NCI-H2107 (cell line): ENCODE results near the gene CLIC1.

Source experiments
- DNase-seq: peaks from one replicate; lab custom pipeline; 2025; lab: John Stamatoyannopoulos, UW

CLIC1 gene

DNA sequence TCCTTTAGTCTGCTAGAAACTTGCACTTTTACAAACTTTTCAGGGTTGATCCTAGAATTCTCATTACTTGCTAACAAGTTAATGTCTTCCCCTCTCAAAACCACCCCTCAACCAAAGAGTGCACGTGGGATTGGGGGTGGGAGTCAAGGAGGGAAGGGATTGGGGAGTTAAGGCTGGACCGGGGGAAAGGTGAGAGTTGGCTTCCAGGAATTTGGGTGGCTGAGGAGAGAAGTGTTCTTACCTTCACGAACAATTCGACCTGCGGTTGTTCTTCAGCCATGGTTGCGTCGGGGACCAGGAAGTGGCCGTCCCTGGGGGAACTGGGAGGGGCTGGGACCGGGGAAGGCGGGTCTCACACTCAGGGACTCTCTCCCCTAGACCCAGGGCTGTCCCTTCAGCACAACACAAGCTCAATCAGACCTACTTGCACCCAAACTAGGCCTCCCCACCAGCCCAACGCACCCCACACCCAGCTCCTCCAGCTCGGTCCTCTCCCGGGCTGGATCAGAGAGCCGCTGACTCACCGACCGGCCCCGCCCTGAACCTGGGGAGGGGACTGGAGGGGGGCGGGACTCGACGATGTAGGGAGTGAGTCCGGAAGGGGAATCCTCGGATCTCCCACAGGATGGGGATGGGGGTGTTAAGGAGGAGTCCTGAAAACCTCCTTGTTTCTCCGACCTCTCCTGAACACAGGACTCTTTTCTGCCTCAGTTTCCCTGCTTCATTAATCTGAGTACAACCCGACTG, at the start of gene CLIC1:
Gene CLIC1, minus strand, starts transcription at position 510 of the 747 bp plus-strand sequence. Its CDS starts 230 bp downstream, at position 280.
- no peak for DNase-seq

GRCh38 chr6:31785475-31785874, 49.1 kb upstream of the CLIC1 start:
- DNase-seq = no peak

- no peak for DNase-seq
These were observed 48.0 kb upstream of the CLIC1 start for GRCh38 chr6:31784098-31784925.

- no peak for DNase-seq
These were observed 46.0 kb upstream of the CLIC1 start for GRCh38 chr6:31782126-31782855.

GRCh38 chr6:31781244-31782125, 45.2 kb upstream of the CLIC1 start:
- DNase-seq = no peak

DNA sequence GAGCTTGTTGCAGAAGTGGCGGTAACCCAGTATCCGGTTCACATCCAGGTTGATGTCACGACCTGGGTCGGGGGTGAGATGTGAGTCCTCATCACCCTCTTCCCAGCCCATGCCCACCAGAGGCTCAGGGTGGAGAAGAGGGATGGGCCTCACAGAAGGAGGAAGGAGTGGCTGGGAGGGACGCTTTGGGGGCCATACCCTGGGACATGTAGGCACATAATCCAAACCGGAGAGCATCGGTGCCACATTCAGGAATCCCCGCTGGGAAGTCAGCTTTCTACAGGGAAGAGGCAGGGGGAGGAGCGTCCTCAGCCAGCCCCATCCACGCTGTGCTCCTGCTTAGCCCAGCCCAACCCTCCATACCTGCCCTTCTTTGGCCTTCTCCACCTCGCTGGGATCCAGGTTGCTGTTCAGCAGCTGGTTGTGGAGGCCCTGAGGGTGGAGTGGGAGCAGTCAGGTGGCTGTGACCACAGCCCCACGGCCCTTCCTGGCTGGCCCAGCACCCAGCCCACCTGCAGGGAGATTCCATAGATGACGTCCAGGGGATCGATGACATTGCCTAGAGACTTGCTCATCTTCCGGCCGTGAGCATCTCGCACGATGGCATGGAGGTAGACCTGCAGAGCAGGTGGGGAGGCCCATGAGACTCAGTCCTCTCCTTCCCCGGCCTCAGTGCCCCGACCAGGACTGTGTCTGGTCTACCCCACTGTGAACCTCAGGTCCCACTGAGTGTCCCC, 44.3 kb upstream of the CLIC1 start:
- no peak for DNase-seq

- no peak for DNase-seq
These were observed 43.6 kb upstream of the CLIC1 start for GRCh38 chr6:31779908-31780307.

DNA sequence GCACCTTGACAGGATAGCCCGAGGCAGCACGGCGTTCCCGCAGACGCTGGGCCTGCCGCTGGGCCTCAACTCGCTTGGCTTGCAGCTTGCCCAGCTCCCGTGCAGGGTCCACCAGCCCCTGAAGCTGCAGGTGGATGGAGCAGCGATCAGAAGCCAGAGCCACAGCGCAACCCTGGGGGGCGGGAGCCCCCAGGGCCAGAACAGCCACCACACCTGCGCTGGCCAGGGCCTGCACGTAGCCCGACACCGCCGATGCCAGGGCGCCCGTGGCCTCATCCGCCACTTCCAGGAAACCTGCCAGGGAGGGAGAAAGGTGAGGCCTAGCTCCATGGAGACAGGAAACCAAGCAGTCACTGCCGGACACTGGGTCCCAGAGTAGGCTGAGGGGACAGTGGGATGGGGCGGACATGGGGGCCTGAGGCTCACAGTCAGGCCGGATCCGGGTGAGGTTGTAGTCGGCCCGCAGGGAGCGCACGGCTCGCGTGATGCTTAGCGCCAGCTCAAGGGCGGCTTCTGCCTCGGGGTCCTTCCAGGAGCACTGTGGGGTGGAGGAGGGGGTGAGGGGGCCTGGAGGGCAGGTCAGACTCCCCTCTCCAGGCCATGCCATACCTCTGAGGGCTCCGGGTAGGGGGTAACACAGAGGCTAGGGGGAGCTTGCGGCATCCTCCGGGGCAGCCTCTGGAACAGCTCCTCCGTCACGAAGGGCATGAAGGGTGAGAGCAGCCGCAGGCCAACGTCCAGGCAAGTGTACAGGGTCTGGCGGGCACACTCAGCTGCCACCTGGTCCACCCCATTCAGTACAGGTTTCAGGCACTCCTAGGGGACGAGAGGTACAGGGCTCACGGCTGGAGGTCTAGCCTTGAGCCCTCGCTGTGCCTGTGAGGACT, 42.9 kb upstream of the CLIC1 start:
- DNase-seq = no peak

GRCh38 chr6:31778193-31778592, 41.9 kb upstream of the CLIC1 start:
- DNase-seq = no peak

DNA sequence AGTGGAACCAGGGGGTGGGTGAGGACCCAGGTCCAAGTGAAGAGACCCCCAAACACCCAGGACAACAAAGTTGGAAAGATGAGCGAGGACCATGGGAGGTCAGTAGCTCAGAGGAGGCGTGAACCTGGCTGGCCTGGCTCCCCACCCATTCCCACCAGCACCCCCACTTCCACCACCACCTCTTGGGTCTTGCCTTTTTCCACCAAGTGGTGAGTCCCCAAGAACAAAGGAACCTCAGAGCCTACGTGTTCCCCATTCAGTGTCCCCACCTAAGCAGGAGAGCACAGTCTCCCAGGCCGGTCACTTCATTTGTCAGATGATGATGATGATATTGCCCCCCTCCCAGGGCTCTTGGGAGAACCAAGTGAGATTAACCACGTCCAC, 41.3 kb upstream of the CLIC1 start:
- no peak for DNase-seq

DNA sequence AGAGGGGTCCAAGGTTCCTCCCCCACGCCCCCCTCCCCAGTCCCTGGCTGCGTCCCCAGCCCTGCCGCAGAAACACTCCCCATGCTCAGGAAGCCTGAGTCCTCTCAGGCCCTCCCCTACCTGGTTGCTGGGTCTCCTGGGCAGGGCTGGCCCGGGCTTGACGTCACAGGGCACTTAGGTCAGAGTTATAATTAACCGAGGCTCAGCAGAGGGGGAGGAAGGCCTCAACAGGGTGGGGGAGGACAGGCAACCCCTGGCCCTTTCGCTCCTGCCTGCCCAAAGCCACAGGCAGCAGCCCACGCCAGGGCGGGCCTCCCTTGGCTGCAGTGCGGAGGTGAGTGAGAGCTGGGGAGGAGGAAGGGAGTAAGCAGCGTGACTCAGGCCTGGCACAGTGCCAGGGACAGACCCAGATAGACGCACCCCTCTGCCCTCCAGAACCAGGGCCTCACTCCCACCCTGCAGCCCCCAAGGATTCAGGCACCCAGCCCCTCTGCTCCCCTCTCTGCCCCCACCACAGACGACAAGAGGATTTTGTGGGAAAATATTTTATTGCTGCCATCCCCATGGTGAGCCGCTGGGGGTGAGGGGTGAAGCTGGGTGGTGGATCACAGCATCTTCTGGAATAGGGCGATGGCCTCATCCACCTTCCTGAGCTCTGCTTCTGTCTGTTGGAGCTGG, 40.8 kb upstream of the CLIC1 start, which contains the start of gene VWA7:
Gene VWA7, minus strand, starts transcription at position 340 of the 678 bp plus-strand sequence. CDS start 549 bp downstream, outside the sequence.
- no peak for DNase-seq

GRCh38 chr6:31776485-31776988, 40.2 kb upstream of the CLIC1 start:
- no peak for DNase-seq

- no peak for DNase-seq
These were observed 39.5 kb upstream of the CLIC1 start for GRCh38 chr6:31775633-31776484.

GRCh38 chr6:31775184-31775583, 38.9 kb upstream of the CLIC1 start:
- no peak for DNase-seq

DNA sequence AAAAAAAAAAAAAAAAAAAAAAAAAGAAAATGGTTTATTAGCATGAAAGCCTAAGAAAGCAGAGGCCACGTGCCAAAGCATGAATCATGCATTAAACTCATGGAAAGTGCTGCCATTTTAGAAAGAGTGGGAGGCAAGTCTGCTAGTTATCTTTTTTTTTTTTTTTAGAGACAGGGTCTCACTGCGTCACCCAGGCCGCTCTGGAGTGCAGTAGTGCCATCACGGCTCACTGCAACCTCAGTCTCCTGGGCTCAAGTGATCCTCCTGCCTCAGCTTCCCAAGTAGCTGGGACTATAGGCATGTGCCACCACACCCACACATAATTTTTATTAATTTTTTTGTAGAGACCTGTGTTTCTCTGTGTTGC, 35.6 kb upstream of the CLIC1 start:
- DNase-seq = no peak

- DNase-seq = no peak
These were observed 34.5 kb upstream of the CLIC1 start for GRCh38 chr6:31770860-31771259.

DNA sequence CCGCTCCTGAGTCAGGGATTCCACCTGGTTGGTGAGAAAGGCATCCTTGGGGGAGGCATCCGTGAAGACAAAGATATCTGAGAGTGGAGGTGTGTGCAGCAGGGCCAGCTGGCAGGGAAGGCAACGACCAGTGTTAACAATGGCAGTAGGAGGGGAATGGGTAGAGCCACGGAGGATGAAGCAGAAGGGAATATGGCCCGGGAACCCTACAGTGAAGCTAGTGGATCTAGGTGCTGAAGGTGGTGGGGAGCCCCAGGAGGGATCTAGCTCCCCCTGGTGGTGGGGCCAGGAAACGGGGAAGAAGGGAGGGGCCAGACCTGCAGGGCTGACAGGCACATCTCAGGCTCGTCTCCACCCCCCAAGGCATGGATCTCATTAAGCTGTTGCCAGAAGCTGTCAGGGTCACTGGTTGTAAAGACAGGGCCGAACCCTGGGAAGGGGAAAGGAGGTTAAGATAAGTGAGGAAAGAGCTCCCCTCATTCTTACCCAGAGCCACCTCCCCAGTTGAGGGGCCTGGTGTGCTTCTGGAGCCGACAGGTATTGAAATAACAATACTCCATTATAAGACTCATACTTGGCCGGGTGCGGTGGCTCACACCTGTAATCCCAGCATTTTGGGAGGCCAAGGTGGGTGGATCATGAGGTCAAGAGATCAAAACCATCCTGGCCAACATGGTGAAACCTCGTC, 33.5 kb upstream of the CLIC1 start:
- no peak for DNase-seq
